Stimulated activated CD4-positive, alpha-beta T cell treated with anti-CD3 and anti-CD28 coated beads, Interleukin-1b, Interleukin-23, amount 100 ng/mL, for 4 hours (primary cell): ENCODE results near the gene GRIA4.

ENCODE experiments used
- DNase-seq, 2 donors: peaks; one replicate each; pipeline ENCODE4 v3.0.0-alpha.2; 2020; ENCODE audit warnings: low read depth in 2 of 2

Gene GRIA4

GRCh38 chr11:105636496-105636895 is 26.6 kb downstream of the GRIA4 start:
- no peak for DNase-seq

GRCh38 chr11:105639527-105639926 is 29.7 kb downstream of the GRIA4 start:
- DNase-seq, result no peak

GRCh38 chr11:105641433-105641832 is 31.6 kb downstream of the GRIA4 start:
- no peak for DNase-seq

- DNase-seq, result no peak
Observed at GRCh38 chr11:105642870-105643269, 33.0 kb downstream of the GRIA4 start.

- no peak for DNase-seq
Observed at GRCh38 chr11:105644839-105645573, 35.1 kb downstream of the GRIA4 start.

GRCh38 chr11:105647780-105648179 is 37.9 kb downstream of the GRIA4 start:
- no peak for DNase-seq

GRCh38 chr11:105648762-105649161 is 38.9 kb downstream of the GRIA4 start:
- DNase-seq, result no peak

- DNase-seq, result no peak
Observed at GRCh38 chr11:105665281-105665680, 55.4 kb downstream of the GRIA4 start.

GRCh38 chr11:105667441-105667840 is 57.6 kb downstream of the GRIA4 start:
- no peak for DNase-seq

- DNase-seq, result no peak
Observed at GRCh38 chr11:105670811-105671210, 60.9 kb downstream of the GRIA4 start.

- no peak for DNase-seq
Observed at GRCh38 chr11:105673089-105673488, 63.2 kb downstream of the GRIA4 start.

- DNase-seq, result no peak
Observed at GRCh38 chr11:105689631-105690030, 79.8 kb downstream of the GRIA4 start.

GRCh38 chr11:105690467-105690866 is 80.6 kb downstream of the GRIA4 start:
- DNase-seq, result no peak

GRCh38 chr11:105693075-105693759 is 83.3 kb downstream of the GRIA4 start:
- no peak for DNase-seq

GRCh38 chr11:105696000-105696399 is 86.1 kb downstream of the GRIA4 start:
- DNase-seq, result no peak

GRCh38 chr11:105697291-105697690 is 87.4 kb downstream of the GRIA4 start:
- DNase-seq, result no peak

- no peak for DNase-seq
Observed at GRCh38 chr11:105699203-105699602, 89.3 kb downstream of the GRIA4 start.

GRCh38 chr11:105700271-105700670 is 90.4 kb downstream of the GRIA4 start:
- no peak for DNase-seq

GRCh38 chr11:105701098-105701497 is 91.2 kb downstream of the GRIA4 start:
- DNase-seq, result no peak

GRCh38 chr11:105705786-105706530 is 96.1 kb downstream of the GRIA4 start:
- DNase-seq, result no peak

GRCh38 chr11:105713106-105713505 is 103.2 kb downstream of the GRIA4 start:
- DNase-seq, result no peak

GRCh38 chr11:105713696-105714095 is 103.8 kb downstream of the GRIA4 start:
- DNase-seq, result no peak

- DNase-seq, result no peak
Observed at GRCh38 chr11:105718641-105719040, 108.8 kb downstream of the GRIA4 start.
